ENCODE data around the gene ZC3H15.

DNA sequence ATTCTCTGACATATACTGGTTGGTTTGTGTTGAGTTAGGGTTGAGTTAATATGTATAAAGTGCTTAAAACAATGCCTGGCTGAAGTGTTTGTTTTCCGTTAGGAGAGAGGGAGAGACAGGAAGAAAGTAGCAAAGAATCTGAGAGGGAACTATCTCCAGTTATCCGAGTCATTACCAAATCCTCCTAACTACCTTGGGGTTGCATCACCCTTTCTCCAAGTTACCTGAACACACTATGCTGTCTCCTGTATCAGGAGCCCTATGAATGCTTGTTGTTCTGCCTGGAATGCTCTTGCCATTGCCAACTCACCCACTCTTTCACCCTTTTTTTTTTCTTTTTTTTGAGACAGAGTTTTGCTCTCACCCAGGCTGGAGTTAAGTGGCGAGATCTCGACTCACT lies 55.9 kb downstream of the ZC3H15 start:
- TF ChIP-seq, protein P1, sequence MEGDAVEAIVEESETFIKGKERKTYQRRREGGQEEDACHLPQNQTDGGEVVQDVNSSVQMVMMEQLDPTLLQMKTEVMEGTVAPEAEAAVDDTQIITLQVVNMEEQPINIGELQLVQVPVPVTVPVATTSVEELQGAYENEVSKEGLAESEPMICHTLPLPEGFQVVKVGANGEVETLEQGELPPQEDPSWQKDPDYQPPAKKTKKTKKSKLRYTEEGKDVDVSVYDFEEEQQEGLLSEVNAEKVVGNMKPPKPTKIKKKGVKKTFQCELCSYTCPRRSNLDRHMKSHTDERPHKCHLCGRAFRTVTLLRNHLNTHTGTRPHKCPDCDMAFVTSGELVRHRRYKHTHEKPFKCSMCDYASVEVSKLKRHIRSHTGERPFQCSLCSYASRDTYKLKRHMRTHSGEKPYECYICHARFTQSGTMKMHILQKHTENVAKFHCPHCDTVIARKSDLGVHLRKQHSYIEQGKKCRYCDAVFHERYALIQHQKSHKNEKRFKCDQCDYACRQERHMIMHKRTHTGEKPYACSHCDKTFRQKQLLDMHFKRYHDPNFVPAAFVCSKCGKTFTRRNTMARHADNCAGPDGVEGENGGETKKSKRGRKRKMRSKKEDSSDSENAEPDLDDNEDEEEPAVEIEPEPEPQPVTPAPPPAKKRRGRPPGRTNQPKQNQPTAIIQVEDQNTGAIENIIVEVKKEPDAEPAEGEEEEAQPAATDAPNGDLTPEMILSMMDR (IDR thresholded peaks at IDR 0.05; ENCODE audit: low read depth, low read length, poor library complexity, severe bottlenecking): no peak
- no peak for TF ChIP-seq EZH2phosphoT487 (IDR thresholded peaks at IDR 0.05; ENCODE audit: borderline replicate concordance, low read length)
